Stimulated activated CD8-positive, alpha-beta memory T cell treated with anti-CD3 and anti-CD28 coated beads, Interleukin-2, amount 100 ng/mL, for 1 hour (primary cell): ENCODE results near the gene TAF4.
"Not testable (repeated sequence)": the region's sequence is repeated elsewhere in the genome, so short reads cannot be mapped to it uniquely, and the experiment has no call there.

ENCODE experiments used
- DNase-seq, 2 donors: peaks; one replicate each; pipeline ENCODE4 v3.0.0-alpha.2; 2020; ENCODE audit warnings: low read depth in 2 of 2

TAF4 gene

GRCh38 chr20:61949363-61949713 is 116.3 kb downstream of the TAF4 start:
- DNase-seq = no peak

- no peak for DNase-seq
Observed at GRCh38 chr20:61948586-61949362, 116.9 kb downstream of the TAF4 start.

GRCh38 chr20:61948056-61948455 is 117.6 kb downstream of the TAF4 start:
- DNase-seq = not testable (repeated sequence)

- not testable (repeated sequence) for DNase-seq
Observed at GRCh38 chr20:61945495-61945894, 120.2 kb downstream of the TAF4 start.

- DNase-seq = not testable (repeated sequence)
Observed at GRCh38 chr20:61944967-61945366, 120.7 kb downstream of the TAF4 start.

- DNase-seq = no peak
Observed at GRCh38 chr20:61942526-61942925, 123.2 kb downstream of the TAF4 start.

GRCh38 chr20:61941721-61942405 is 123.8 kb downstream of the TAF4 start:
- DNase-seq = no peak

GRCh38 chr20:61940976-61941720 is 124.5 kb downstream of the TAF4 start:
- DNase-seq = no peak

GRCh38 chr20:61940491-61940890 is 125.2 kb downstream of the TAF4 start:
- no peak for DNase-seq

- DNase-seq = no peak
Observed at GRCh38 chr20:61939691-61940360, 125.9 kb downstream of the TAF4 start.

GRCh38 chr20:61938839-61939690 is 126.6 kb downstream of the TAF4 start:
- no peak for DNase-seq

GRCh38 chr20:61937963-61938838 is 127.5 kb downstream of the TAF4 start:
- DNase-seq = no peak

- DNase-seq = no peak
Observed at GRCh38 chr20:61937146-61937962, 128.3 kb downstream of the TAF4 start.

- DNase-seq = no peak
Observed at GRCh38 chr20:61936701-61937131, 129.0 kb downstream of the TAF4 start.

- no peak for DNase-seq
Observed at GRCh38 chr20:61935926-61936700, 129.6 kb downstream of the TAF4 start.

GRCh38 chr20:61934716-61935530 is 130.8 kb downstream of the TAF4 start:
- no peak for DNase-seq

GRCh38 chr20:61933951-61934715 is 131.5 kb downstream of the TAF4 start:
- no peak for DNase-seq
